Measurements from ENCODE around the gene OR52J3.
"Not testable (repeated sequence)": the region's sequence is repeated elsewhere in the genome, so short reads cannot be mapped to it uniquely, and the experiment has no call there.

Gene OR52J3

GRCh38 chr11:5046226-5046625 lies at the start of gene OR52J3:
TSS of gene OR52J3 (plus strand) at chr11:5046526. CDS start at chr11:5046526, 0 bp downstream.
- no peak within 1 kb of the TSS for H3K27ac Mint-ChIP-seq
- peaks cover 4% of the 10 kb centered on the region for H3K9me3 Mint-ChIP-seq
- no peaks in the 10 kb centered on the region for H3K36me3 Mint-ChIP-seq
- no peaks in the 10 kb centered on the region for H3K4me1 Mint-ChIP-seq
- no peaks in the 10 kb centered on the region for H3K27me3 Mint-ChIP-seq
- H3K4me3 Mint-ChIP-seq = no peak within 1 kb of the TSS

- Mint-ChIP-seq H3K27me3 (peaks cover 1% of the 10 kb centered on the region), H3K9me3 (no peaks in the 10 kb centered on the region), H3K27ac (no peak overlapping the region), H3K36me3 (no peaks in the 10 kb centered on the region), H3K4me3 (no peak overlapping the region), H3K4me1 (no peaks in the 10 kb centered on the region)
These were observed 41.7 kb upstream of the OR52J3 start for GRCh38 chr11:5004424-5005274.

- no peaks in the 10 kb centered on the region for H3K27me3 Mint-ChIP-seq
- no peak overlapping the region for H3K27ac Mint-ChIP-seq
- no peak overlapping the region for H3K4me3 Mint-ChIP-seq
- no peaks in the 10 kb centered on the region for H3K4me1 Mint-ChIP-seq
- H3K9me3 Mint-ChIP-seq = no peaks in the 10 kb centered on the region
- H3K36me3 Mint-ChIP-seq = no peaks in the 10 kb centered on the region
These were observed 38.8 kb upstream of the OR52J3 start for GRCh38 chr11:5007561-5007960.

GRCh38 chr11:5011254-5011653 lies 35.1 kb upstream of the OR52J3 start:
- Mint-ChIP-seq H3K27me3 (no peaks in the 10 kb centered on the region), H3K4me1 (no peaks in the 10 kb centered on the region), H3K36me3 (no peaks in the 10 kb centered on the region), H3K27ac (no peak overlapping the region), H3K4me3 (no peak overlapping the region), H3K9me3 (no peaks in the 10 kb centered on the region)

- Mint-ChIP-seq H3K4me3 (no peak overlapping the region), H3K27me3 (no peaks in the 10 kb centered on the region), H3K4me1 (no peaks in the 10 kb centered on the region), H3K9me3 (no peaks in the 10 kb centered on the region), H3K36me3 (no peaks in the 10 kb centered on the region), H3K27ac (no peak overlapping the region)
These were observed 33.3 kb upstream of the OR52J3 start for GRCh38 chr11:5013012-5013411.

- Mint-ChIP-seq H3K36me3 (peaks cover 2% of the 10 kb centered on the region), H3K9me3 (peaks cover 5% of the 10 kb centered on the region), H3K4me3 (no peak overlapping the region), H3K27ac (no peak overlapping the region), H3K27me3 (no peaks in the 10 kb centered on the region), H3K4me1 (no peaks in the 10 kb centered on the region)
These were observed 24.3 kb upstream of the OR52J3 start for GRCh38 chr11:5021996-5022395.

- Mint-ChIP-seq H3K4me1 (no peaks in the 10 kb centered on the region), H3K9me3 (no peaks in the 10 kb centered on the region), H3K27ac (no peak overlapping the region), H3K36me3 (no peaks in the 10 kb centered on the region), H3K4me3 (no peak overlapping the region), H3K27me3 (peaks cover 3% of the 10 kb centered on the region)
These were observed 9.7 kb upstream of the OR52J3 start for GRCh38 chr11:5036669-5037068.

- H3K36me3 Mint-ChIP-seq = no peaks in the 10 kb centered on the region
- H3K4me1 Mint-ChIP-seq = no peaks in the 10 kb centered on the region
- H3K9me3 Mint-ChIP-seq = no peaks in the 10 kb centered on the region
- H3K27me3 Mint-ChIP-seq = peaks cover 3% of the 10 kb centered on the region
- no peak overlapping the region for H3K4me3 Mint-ChIP-seq
- no peak overlapping the region for H3K27ac Mint-ChIP-seq
These were observed 8.4 kb upstream of the OR52J3 start for GRCh38 chr11:5037926-5038325.

- Mint-ChIP-seq H3K36me3 (no peaks in the 10 kb centered on the region), H3K9me3 (no peaks in the 10 kb centered on the region), H3K4me1 (no peaks in the 10 kb centered on the region), H3K27ac (no peak overlapping the region), H3K27me3 (peaks cover 3% of the 10 kb centered on the region), H3K4me3 (no peak overlapping the region)
These were observed 8.0 kb upstream of the OR52J3 start for GRCh38 chr11:5038341-5038740.

GRCh38 chr11:5040876-5041275 lies 5.5 kb upstream of the OR52J3 start:
- H3K4me1 Mint-ChIP-seq = no peaks in the 10 kb centered on the region
- no peaks in the 10 kb centered on the region for H3K9me3 Mint-ChIP-seq
- H3K27me3 Mint-ChIP-seq = peaks cover 3% of the 10 kb centered on the region
- H3K36me3 Mint-ChIP-seq = no peaks in the 10 kb centered on the region
- no peak overlapping the region for H3K27ac Mint-ChIP-seq
- H3K4me3 Mint-ChIP-seq = no peak overlapping the region

- Mint-ChIP-seq H3K36me3 (no peaks in the 10 kb centered on the region), H3K4me1 (no peaks in the 10 kb centered on the region), H3K27ac (no peak overlapping the region), H3K9me3 (no peaks in the 10 kb centered on the region), H3K4me3 (no peak overlapping the region), H3K27me3 (peaks cover 3% of the 10 kb centered on the region)
These were observed 4.2 kb upstream of the OR52J3 start for GRCh38 chr11:5042091-5042490.

GRCh38 chr11:5043380-5043779 lies 2.9 kb upstream of the OR52J3 start:
- H3K4me3 Mint-ChIP-seq = no peak overlapping the region
- no peaks in the 10 kb centered on the region for H3K36me3 Mint-ChIP-seq
- peaks cover 3% of the 10 kb centered on the region for H3K27me3 Mint-ChIP-seq
- no peak overlapping the region for H3K27ac Mint-ChIP-seq
- peaks cover 4% of the 10 kb centered on the region for H3K9me3 Mint-ChIP-seq
- no peaks in the 10 kb centered on the region for H3K4me1 Mint-ChIP-seq

GRCh38 chr11:5046754-5047330 lies 516 bp downstream of the OR52J3 start:
- Mint-ChIP-seq H3K4me3 (no peak overlapping the region), H3K4me1 (no peaks in the 10 kb centered on the region), H3K36me3 (no peaks in the 10 kb centered on the region), H3K9me3 (peaks cover 4% of the 10 kb centered on the region), H3K27ac (no peak overlapping the region), H3K27me3 (no peaks in the 10 kb centered on the region)

- not testable (repeated sequence) for H3K27me3 Mint-ChIP-seq, H3K36me3 Mint-ChIP-seq, H3K9me3 Mint-ChIP-seq, H3K27ac Mint-ChIP-seq, H3K4me3 Mint-ChIP-seq, H3K4me1 Mint-ChIP-seq
These were observed 12.4 kb downstream of the OR52J3 start for GRCh38 chr11:5058679-5059078.

- Mint-ChIP-seq H3K27ac (no peak within 1 kb of the TSS), H3K27me3 (peaks cover 1% of the 10 kb centered on the region), H3K4me3 (no peak within 1 kb of the TSS), H3K4me1 (no peaks in the 10 kb centered on the region), H3K9me3 (peaks cover 5% of the 10 kb centered on the region), H3K36me3 (no peaks in the 10 kb centered on the region)
These were observed 13.1 kb downstream of the OR52J3 start, which contains the start of gene OR52E2 for GRCh38 chr11:5059391-5059790. TSS of gene OR52E2 (minus strand) at chr11:5059627. CDS start at chr11:5059627, 0 bp downstream.

- H3K4me1 Mint-ChIP-seq = no peaks in the 10 kb centered on the region
- no peak overlapping the region for H3K27ac Mint-ChIP-seq
- no peaks in the 10 kb centered on the region for H3K9me3 Mint-ChIP-seq
- no peak overlapping the region for H3K4me3 Mint-ChIP-seq
- H3K36me3 Mint-ChIP-seq = no peaks in the 10 kb centered on the region
- no peaks in the 10 kb centered on the region for H3K27me3 Mint-ChIP-seq
These were observed 18.7 kb downstream of the OR52J3 start for GRCh38 chr11:5065027-5065426.
